Left ventricle myocardium inferior (tissue), 1 donor: ENCODE results near the gene EMX1. TPM values are rescaled to one million over a fixed set of nuclear protein-coding genes. Genes with fewer than 3 reads are reported as not detected.

Experiments used
- DNase-seq: peaks from one replicate; pipeline ENCODE4 v3.0.0-alpha.2; 2020
- H3K27ac ChIP-seq: fragments of 200-600 bp; replicated peaks from 2 replicates; pipeline ENCODE4 v1.8.0; 2021
- H3K27me3 ChIP-seq: fragments of 200-600 bp; 2 replicates; pipeline ENCODE4 v1.8.0; 2021; ENCODE audit warnings: low read depth
- H3K36me3 ChIP-seq: fragments of 200-600 bp; 2 replicates; pipeline ENCODE4 v1.8.0; 2021
- H3K4me1 ChIP-seq: fragments of 200-600 bp; 2 replicates; pipeline ENCODE4 v1.8.0; 2021
- H3K4me3 ChIP-seq: fragments of 200-600 bp; 2 replicates; pipeline ENCODE4 v1.8.0; 2021; ENCODE audit warnings: mild to moderate bottlenecking, moderate library complexity
- H3K9me3 ChIP-seq: fragments of 200-600 bp; replicated peaks from 2 replicates; pipeline ENCODE4 v1.8.0; 2021
- CTCF ChIP-seq: fragments of 200-600 bp; IDR thresholded peaks from 2 replicates; pipeline ENCODE4 v1.8.0; 2021; ENCODE audit warnings: antibody characterized with exemption, mild to moderate bottlenecking, borderline replicate concordance
- intact Hi-C: fragments of 100-400 bp; cut with micrococcal nuclease; formaldehyde crosslinking; loops from one replicate; pipeline ENCODE4 v1.11.0; 2022
- total RNA-seq: library from RNA; stranded (reverse); fragmentation: NEBNext Ultra II Directional; extraction: Animal tissue kit (Norgen Biotek cat#: 25700); gene quantifications from one replicate; pipeline ENCODE4 v1.2.1, GENCODE V29; 2021
- donor health status: DM: no; HTN: yes; CAD: no; lungs with severe emphysema.

EMX1 gene
- total RNA-seq, 1 donor from 2014 or later: not detected

GRCh38 chr2:72980535-72981217 lies 63.4 kb downstream of the EMX1 start:
- Histone ChIP-seq H3K4me3 (no peak overlapping the region), H3K36me3 (no peaks in the 10 kb centered on the region), H3K4me1 (peaks cover 62% of the 10 kb centered on the region), H3K9me3 (no peaks in the 10 kb centered on the region), H3K27ac (no peak overlapping the region), H3K27me3 (no peaks in the 10 kb centered on the region)
- intact Hi-C loops: no loop called here
- TF ChIP-seq CTCF: no peak
- DNase-seq: no peak

GRCh38 chr2:72981536-72981935 lies 64.2 kb downstream of the EMX1 start:
- intact Hi-C loops: no loop called here
- H3K27me3 ChIP-seq: no peaks in the 10 kb centered on the region
- no peak for DNase-seq
- no peaks in the 10 kb centered on the region for H3K9me3 ChIP-seq
- no peaks in the 10 kb centered on the region for H3K36me3 ChIP-seq
- peaks cover 71% of the 10 kb centered on the region for H3K4me1 ChIP-seq
- no peak overlapping the region for H3K4me3 ChIP-seq
- peak overlapping the region; percentile 8 for H3K27ac ChIP-seq
- TF ChIP-seq CTCF: no peak

GRCh38 chr2:72982219-72982618 lies 64.9 kb downstream of the EMX1 start:
- Histone ChIP-seq H3K27me3 (no peaks in the 10 kb centered on the region), H3K4me3 (no peak overlapping the region), H3K4me1 (peaks cover 76% of the 10 kb centered on the region), H3K9me3 (no peaks in the 10 kb centered on the region), H3K27ac (peak overlapping the region; percentile 93), H3K36me3 (no peaks in the 10 kb centered on the region)
- no peak for TF ChIP-seq CTCF
- DNase-seq: no peak
- intact Hi-C loops: no loop called here

GRCh38 chr2:72982781-72983499 lies 65.6 kb downstream of the EMX1 start:
- H3K36me3 ChIP-seq: peaks cover 6% of the 10 kb centered on the region
- peaks cover 76% of the 10 kb centered on the region for H3K4me1 ChIP-seq
- intact Hi-C loops: no loop called here
- no peak overlapping the region for H3K4me3 ChIP-seq
- H3K27me3 ChIP-seq: no peaks in the 10 kb centered on the region
- no peak for TF ChIP-seq CTCF
- peak overlapping the region; percentile 93 for H3K27ac ChIP-seq
- H3K9me3 ChIP-seq: no peaks in the 10 kb centered on the region
- DNase-seq: no peak

- DNase-seq: no peak
- intact Hi-C loops: no loop called here
- TF ChIP-seq CTCF: no peak
- Histone ChIP-seq H3K27ac (peak overlapping the region; percentile 93), H3K27me3 (no peaks in the 10 kb centered on the region), H3K4me1 (peaks cover 76% of the 10 kb centered on the region), H3K9me3 (no peaks in the 10 kb centered on the region), H3K36me3 (peaks cover 11% of the 10 kb centered on the region), H3K4me3 (no peak overlapping the region)
Observed at GRCh38 chr2:72983500-72984161, 66.3 kb downstream of the EMX1 start.
